ENCODE data around the gene RGS3.

- TF ChIP-seq, protein P1, sequence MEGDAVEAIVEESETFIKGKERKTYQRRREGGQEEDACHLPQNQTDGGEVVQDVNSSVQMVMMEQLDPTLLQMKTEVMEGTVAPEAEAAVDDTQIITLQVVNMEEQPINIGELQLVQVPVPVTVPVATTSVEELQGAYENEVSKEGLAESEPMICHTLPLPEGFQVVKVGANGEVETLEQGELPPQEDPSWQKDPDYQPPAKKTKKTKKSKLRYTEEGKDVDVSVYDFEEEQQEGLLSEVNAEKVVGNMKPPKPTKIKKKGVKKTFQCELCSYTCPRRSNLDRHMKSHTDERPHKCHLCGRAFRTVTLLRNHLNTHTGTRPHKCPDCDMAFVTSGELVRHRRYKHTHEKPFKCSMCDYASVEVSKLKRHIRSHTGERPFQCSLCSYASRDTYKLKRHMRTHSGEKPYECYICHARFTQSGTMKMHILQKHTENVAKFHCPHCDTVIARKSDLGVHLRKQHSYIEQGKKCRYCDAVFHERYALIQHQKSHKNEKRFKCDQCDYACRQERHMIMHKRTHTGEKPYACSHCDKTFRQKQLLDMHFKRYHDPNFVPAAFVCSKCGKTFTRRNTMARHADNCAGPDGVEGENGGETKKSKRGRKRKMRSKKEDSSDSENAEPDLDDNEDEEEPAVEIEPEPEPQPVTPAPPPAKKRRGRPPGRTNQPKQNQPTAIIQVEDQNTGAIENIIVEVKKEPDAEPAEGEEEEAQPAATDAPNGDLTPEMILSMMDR (IDR thresholded peaks at IDR 0.05) = no peak
- TF ChIP-seq POLR2A (IDR thresholded peaks at IDR 0.05) (no peak), EP300 (IDR thresholded peaks at IDR 0.05) (no peak), POLR2AphosphoS5 (IDR thresholded peaks at IDR 0.05) (no peak)
Observed at GRCh38 chr9:113467183-113467582, 3.7 kb downstream of the RGS3 start.
